Dermis blood vessel endothelial cell (primary cell): ENCODE results near the gene ZNF205. TPM values are rescaled to one million over a fixed set of nuclear protein-coding genes. Genes with fewer than 3 reads are reported as not detected.
"Not testable (repeated sequence)": the region's sequence is repeated elsewhere in the genome, so short reads cannot be mapped to it uniquely, and the experiment has no call there.

Source experiments
- DNase-seq: peaks from one replicate; pipeline ENCODE4 v3.0.0; 2010
- total RNA-seq: library from RNA; depleted of rRNA; stranded (reverse); fragments of >200 nt; gene quantifications from 2 replicates; pipeline ENCODE4 v1.2.3, GENCODE V29; 2014

ZNF205 gene
- 26.2 and 30.2 TPM in 2 replicates for total RNA-seq

- peak; percentile 80 for DNase-seq
These were observed at the start of gene ZNF205 for GRCh38 chr16:3112058-3112880. TSS of gene ZNF205 (plus strand) at chr16:3112586. CDS start at chr16:3113431, 845 bp downstream.

- DNase-seq, result no peak
These were observed 48.6 kb upstream of the ZNF205 start for GRCh38 chr16:3063625-3064386.

GRCh38 chr16:3065069-3065741 is 47.2 kb upstream of the ZNF205 start, which contains the start of gene IL32:
TSS of gene IL32 (plus strand) at chr16:3065640. CDS start at chr16:3065812, 172 bp downstream.
- DNase-seq, result peak; percentile 94

GRCh38 chr16:3065742-3066439 is 46.5 kb upstream of the ZNF205 start:
- no peak for DNase-seq

GRCh38 chr16:3066440-3066748 is 46.0 kb upstream of the ZNF205 start:
- no peak for DNase-seq

GRCh38 chr16:3068487-3068886 is 43.9 kb upstream of the ZNF205 start:
- DNase-seq, result no peak

- not testable (repeated sequence) for DNase-seq
These were observed 43.2 kb upstream of the ZNF205 start for GRCh38 chr16:3069146-3069545.

- no peak for DNase-seq
These were observed 41.7 kb upstream of the ZNF205 start for GRCh38 chr16:3070608-3071111.

- no peak for DNase-seq
These were observed 40.7 kb upstream of the ZNF205 start for GRCh38 chr16:3071655-3072054.

- not testable (repeated sequence) for DNase-seq
These were observed 40.2 kb upstream of the ZNF205 start for GRCh38 chr16:3072148-3072547.

- not testable (repeated sequence) for DNase-seq
These were observed 39.7 kb upstream of the ZNF205 start for GRCh38 chr16:3072576-3073263.

GRCh38 chr16:3073448-3073847 is 38.9 kb upstream of the ZNF205 start:
- DNase-seq, result no peak

- DNase-seq, result no peak
These were observed 37.4 kb upstream of the ZNF205 start for GRCh38 chr16:3074860-3075522.

- no peak for DNase-seq
These were observed 36.9 kb upstream of the ZNF205 start for GRCh38 chr16:3075523-3075915.

GRCh38 chr16:3075946-3076345 is 36.4 kb upstream of the ZNF205 start:
- DNase-seq, result not testable (repeated sequence)

GRCh38 chr16:3076577-3076976 is 35.8 kb upstream of the ZNF205 start:
- DNase-seq, result no peak

- DNase-seq, result no peak
These were observed 32.4 kb upstream of the ZNF205 start for GRCh38 chr16:3080024-3080423.

GRCh38 chr16:3081957-3082356 is 30.4 kb upstream of the ZNF205 start:
- not testable (repeated sequence) for DNase-seq

GRCh38 chr16:3083408-3083807 is 29.0 kb upstream of the ZNF205 start:
- not testable (repeated sequence) for DNase-seq

GRCh38 chr16:3084491-3084890 is 27.9 kb upstream of the ZNF205 start:
- DNase-seq, result no peak
